Brain microvascular endothelial cell (primary cell): ENCODE data around the gene GLRX5.

ENCODE experiments used
- DNase-seq: peaks from one replicate; pipeline ENCODE4 v3.0.0-alpha.2; 2020
- H3K27ac ChIP-seq: fragments of 250-450 bp; sonication (Bioruptor Pico); 2 replicates; pipeline ENCODE4 v1.5.1; 2020; ENCODE audit warnings: mild to moderate bottlenecking, moderate library complexity
- H3K27me3 ChIP-seq: fragments of 250-450 bp; sonication (Bioruptor Pico); replicated peaks from 2 replicates; pipeline ENCODE4 v1.5.1; 2020; ENCODE audit warnings: mild to moderate bottlenecking
- H3K36me3 ChIP-seq: fragments of 250-450 bp; sonication (Bioruptor Pico); replicated peaks from 2 replicates; pipeline ENCODE4 v1.5.1; 2020; ENCODE audit warnings: mild to moderate bottlenecking
- H3K4me3 ChIP-seq: 2 replicates; pipeline ENCODE4 v1.5.1; 2011; ENCODE audit warnings: low read depth, mild to moderate bottlenecking, control low read depth, low read length, moderate library complexity
- in situ Hi-C: cut with HindIII; loops from 2 replicates; pipeline ENCODE4 v1.10.0; 2017; ENCODE audit warnings: low sequenced_read_pairs, low pct_ligation_motif_present
- TF ChIP-seq, protein P1 (sequence below): IDR thresholded peaks from 2 replicates; pipeline ENCODE4 v1.5.1; 2011; ENCODE audit warnings: low read depth, mild to moderate bottlenecking, moderate library complexity, low read length, control low read depth, inconsistent platforms; ENCODE audit errors: missing control alignments

Gene GLRX5

DNA sequence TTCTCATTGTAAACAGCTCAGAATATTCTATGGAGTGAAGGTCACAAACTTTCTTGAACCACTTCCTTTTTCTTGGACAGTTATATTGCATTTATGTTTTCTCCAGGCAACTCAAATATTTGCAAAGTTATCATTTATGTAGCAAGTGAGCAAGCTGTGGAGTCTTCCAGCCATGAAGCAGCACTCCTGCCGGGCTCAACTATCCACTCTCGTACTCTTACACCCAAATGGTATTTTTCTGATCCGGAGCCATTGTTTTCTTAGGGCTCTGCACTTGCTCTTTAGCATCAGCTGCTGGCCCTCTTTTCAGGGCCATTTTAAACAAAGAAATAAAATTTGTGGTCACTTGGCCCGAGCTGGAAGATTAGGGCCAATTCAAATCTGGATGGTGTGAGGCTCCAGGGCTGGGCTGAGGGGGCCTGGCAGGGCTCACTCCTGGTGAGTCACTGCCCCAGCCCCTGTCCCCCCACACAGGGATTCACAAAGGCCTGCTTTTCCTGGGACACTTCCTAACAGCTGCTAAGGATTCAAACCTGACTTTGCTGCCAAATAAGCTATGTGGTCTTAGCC is 38.1 kb upstream of the GLRX5 start:
- Histone ChIP-seq H3K36me3 (no peaks in the 10 kb centered on the region), H3K27ac (no peak overlapping the region), H3K4me3 (no peak overlapping the region), H3K27me3 (no peaks in the 10 kb centered on the region)
- TF ChIP-seq, protein P1, sequence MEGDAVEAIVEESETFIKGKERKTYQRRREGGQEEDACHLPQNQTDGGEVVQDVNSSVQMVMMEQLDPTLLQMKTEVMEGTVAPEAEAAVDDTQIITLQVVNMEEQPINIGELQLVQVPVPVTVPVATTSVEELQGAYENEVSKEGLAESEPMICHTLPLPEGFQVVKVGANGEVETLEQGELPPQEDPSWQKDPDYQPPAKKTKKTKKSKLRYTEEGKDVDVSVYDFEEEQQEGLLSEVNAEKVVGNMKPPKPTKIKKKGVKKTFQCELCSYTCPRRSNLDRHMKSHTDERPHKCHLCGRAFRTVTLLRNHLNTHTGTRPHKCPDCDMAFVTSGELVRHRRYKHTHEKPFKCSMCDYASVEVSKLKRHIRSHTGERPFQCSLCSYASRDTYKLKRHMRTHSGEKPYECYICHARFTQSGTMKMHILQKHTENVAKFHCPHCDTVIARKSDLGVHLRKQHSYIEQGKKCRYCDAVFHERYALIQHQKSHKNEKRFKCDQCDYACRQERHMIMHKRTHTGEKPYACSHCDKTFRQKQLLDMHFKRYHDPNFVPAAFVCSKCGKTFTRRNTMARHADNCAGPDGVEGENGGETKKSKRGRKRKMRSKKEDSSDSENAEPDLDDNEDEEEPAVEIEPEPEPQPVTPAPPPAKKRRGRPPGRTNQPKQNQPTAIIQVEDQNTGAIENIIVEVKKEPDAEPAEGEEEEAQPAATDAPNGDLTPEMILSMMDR, result no peak
- in situ Hi-C loops, result no loop called here
- DNase-seq, result no peak

GRCh38 chr14:95497561-95498011 is 37.3 kb upstream of the GLRX5 start:
- in situ Hi-C loops, result no loop called here
- no peaks in the 10 kb centered on the region for H3K36me3 ChIP-seq
- H3K27ac ChIP-seq, result no peak overlapping the region

GRCh38 chr14:95498622-95499353 is 36.1 kb upstream of the GLRX5 start:
- no peak for DNase-seq
- TF ChIP-seq, protein P1, result no peak
- in situ Hi-C loops, result no loop called here
- Histone ChIP-seq H3K4me3 (no peak overlapping the region), H3K27me3 (no peaks in the 10 kb centered on the region), H3K36me3 (no peaks in the 10 kb centered on the region), H3K27ac (no peak overlapping the region)

More at GRCh38 chr14:95497561-95498011, 37.3 kb upstream of the GLRX5 start:
- H3K27me3 ChIP-seq, result no peaks in the 10 kb centered on the region
- no peak overlapping the region for H3K4me3 ChIP-seq
- TF ChIP-seq, protein P1, result no peak
- no peak for DNase-seq

DNA sequence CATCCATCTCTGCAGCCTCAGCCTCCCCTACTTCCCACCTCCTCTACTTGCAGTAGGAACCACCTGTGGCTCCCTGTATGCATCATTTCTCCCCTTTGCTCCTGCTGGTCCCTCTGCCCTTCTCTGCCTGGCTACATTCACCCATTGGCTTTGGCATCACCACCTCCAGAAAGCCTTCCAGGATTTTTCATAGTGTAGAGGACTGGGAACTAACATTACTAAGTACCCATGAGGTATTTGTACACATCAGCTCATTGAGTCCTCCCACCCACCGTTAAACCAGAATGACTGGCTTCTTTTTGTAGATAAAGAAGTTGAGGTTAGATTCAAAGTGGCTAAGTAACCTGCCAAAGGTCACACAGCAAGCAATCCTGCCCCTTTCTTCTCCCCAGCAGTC is 35.5 kb upstream of the GLRX5 start:
- no peak for DNase-seq
- no peaks in the 10 kb centered on the region for H3K36me3 ChIP-seq
- H3K4me3 ChIP-seq, result no peak overlapping the region
- TF ChIP-seq, protein P1, result no peak
- H3K27ac ChIP-seq, result no peak overlapping the region
- in situ Hi-C loops, result no loop called here
- H3K27me3 ChIP-seq, result no peaks in the 10 kb centered on the region

GRCh38 chr14:95500201-95500681 is 34.6 kb upstream of the GLRX5 start:
- H3K4me3 ChIP-seq, result no peak overlapping the region
- no peaks in the 10 kb centered on the region for H3K27me3 ChIP-seq
- DNase-seq, result no peak
- no peaks in the 10 kb centered on the region for H3K36me3 ChIP-seq
- in situ Hi-C loops, result no loop called here
- TF ChIP-seq, protein P1, result no peak
- no peak overlapping the region for H3K27ac ChIP-seq
